ENCODE measurements around the gene MPIG6B.

DNA sequence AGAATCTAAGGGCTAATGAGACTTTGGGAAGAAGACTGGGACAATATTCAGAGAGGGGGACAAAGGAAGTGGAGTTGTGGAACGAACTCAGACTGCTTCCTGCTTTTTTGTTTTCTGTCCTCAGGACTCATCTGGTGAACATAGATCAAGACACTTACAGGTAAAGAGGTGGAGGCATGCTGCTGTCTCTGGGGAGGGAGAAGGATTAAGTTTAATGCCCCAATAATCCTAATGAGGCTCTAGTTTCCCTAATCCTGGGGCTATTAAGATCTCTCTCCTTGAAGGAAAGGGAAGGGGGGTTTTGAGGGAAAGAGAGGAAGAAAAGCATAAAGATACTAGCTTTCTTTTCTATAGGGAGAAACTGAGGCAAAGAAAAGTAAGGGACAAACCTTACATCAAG lies 21.2 kb downstream of the MPIG6B start:
- no peak for TF ChIP-seq EZH2 (IDR thresholded peaks at IDR 0.05; ENCODE audit: low read length)
- TF ChIP-seq, protein P1, sequence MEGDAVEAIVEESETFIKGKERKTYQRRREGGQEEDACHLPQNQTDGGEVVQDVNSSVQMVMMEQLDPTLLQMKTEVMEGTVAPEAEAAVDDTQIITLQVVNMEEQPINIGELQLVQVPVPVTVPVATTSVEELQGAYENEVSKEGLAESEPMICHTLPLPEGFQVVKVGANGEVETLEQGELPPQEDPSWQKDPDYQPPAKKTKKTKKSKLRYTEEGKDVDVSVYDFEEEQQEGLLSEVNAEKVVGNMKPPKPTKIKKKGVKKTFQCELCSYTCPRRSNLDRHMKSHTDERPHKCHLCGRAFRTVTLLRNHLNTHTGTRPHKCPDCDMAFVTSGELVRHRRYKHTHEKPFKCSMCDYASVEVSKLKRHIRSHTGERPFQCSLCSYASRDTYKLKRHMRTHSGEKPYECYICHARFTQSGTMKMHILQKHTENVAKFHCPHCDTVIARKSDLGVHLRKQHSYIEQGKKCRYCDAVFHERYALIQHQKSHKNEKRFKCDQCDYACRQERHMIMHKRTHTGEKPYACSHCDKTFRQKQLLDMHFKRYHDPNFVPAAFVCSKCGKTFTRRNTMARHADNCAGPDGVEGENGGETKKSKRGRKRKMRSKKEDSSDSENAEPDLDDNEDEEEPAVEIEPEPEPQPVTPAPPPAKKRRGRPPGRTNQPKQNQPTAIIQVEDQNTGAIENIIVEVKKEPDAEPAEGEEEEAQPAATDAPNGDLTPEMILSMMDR (optimal IDR thresholded peaks at IDR 0.05 in 1 of 3, IDR thresholded peaks at IDR 0.05 in 1 of 3, conservative IDR thresholded peaks at IDR 0.05 in 1 of 3; ENCODE audit: extremely low read depth in 1 of 3, insufficient read depth in 2 of 3, low read length in 3 of 3) = no peak

Data from keratinocyte (primary cell).